ENCODE measurements around the gene TRPV4. TPM values are rescaled to one million over a fixed set of nuclear protein-coding genes. Genes with fewer than 3 reads are reported as not detected.

TRPV4 gene
- total and polyA plus RNA-seq, 10 of the 15 experiments (the other 5 are each of a cell fraction or from before 2014, with no cell fraction given) = not detected

DNA sequence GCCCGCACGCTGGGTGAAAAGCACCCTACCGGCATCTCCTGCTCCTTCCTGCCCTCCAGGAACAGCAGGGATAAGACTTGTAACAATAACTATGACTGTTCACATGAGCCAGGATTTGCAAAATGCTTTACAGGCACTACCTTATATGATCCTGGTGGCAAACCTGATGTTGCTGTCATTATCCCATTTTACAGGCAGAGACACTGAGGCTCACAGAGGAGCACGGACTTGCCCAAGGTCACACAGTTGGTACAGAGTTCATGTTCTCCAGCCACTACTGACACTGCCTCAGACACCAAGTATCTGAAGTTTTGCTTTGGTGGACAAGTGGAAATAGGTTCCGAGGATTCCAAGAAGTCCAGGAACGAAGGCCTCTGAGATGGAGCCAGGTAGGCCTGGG lies 24.5 kb upstream of the TRPV4 start:
- SMC1A ChIA-PET (ENCODE audit: uncharacterized antibody, unreplicated experiment) = interaction anchor here (2.2 kb wide), 1 partner anchor 12 kb away, joined by 7 read pairs; no protein-coding TSS in a partner anchor
- no peak overlapping the region for H2AFZ ChIP-seq (ENCODE audit: control insufficient read depth, low read depth, low read length)
- no peaks in the 10 kb centered on the region for H3K9me3 ChIP-seq (replicated peaks; ENCODE audit: control insufficient read depth, insufficient read depth, low read length)
- in situ Hi-C loops (cut with MboI) (no loop called here), intact Hi-C loops (cut with micrococcal nuclease; ENCODE audit: unreplicated experiment) (no loop called here)
- no peak overlapping the region for H3K4me2 ChIP-seq (ENCODE audit: control insufficient read depth, insufficient read depth)
- H3K27me3 ChIP-seq (replicated peaks in 1 of 2; ENCODE audit: control insufficient read depth in 2 of 2, insufficient read depth in 2 of 2, low read length in 1 of 2) = no peaks in the 10 kb centered on the region
- DNase-seq (ENCODE audit: low read depth, low spot score) (no peak), ATAC-seq (no peak), FAIRE-seq (no peak)
- 96% methylated on average over 6 of the region's 6 CpGs for WGBS (ENCODE audit: insufficient coverage, insufficient replicate concordance, low lambda C conversion rate, missing lambda C conversion rate)
- TF ChIP-seq IKZF2 (IDR thresholded peaks at IDR 0.05) = no peak
- no peak for TF ChIP-seq ZNF207 (IDR thresholded peaks at IDR 0.05; ENCODE audit: borderline replicate concordance)
- TF ChIP-seq IRF4 (IDR thresholded peaks at IDR 0.05; ENCODE audit: low read depth, low read length) = no peak
- no peak for TF ChIP-seq MYC (IDR thresholded peaks at IDR 0.05; ENCODE audit: insufficient read depth, insufficient read length, insufficient replicate concordance, low read length, severe bottlenecking)
- TF ChIP-seq, protein P1, sequence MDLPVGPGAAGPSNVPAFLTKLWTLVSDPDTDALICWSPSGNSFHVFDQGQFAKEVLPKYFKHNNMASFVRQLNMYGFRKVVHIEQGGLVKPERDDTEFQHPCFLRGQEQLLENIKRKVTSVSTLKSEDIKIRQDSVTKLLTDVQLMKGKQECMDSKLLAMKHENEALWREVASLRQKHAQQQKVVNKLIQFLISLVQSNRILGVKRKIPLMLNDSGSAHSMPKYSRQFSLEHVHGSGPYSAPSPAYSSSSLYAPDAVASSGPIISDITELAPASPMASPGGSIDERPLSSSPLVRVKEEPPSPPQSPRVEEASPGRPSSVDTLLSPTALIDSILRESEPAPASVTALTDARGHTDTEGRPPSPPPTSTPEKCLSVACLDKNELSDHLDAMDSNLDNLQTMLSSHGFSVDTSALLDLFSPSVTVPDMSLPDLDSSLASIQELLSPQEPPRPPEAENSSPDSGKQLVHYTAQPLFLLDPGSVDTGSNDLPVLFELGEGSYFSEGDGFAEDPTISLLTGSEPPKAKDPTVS (IDR thresholded peaks at IDR 0.05; ENCODE audit: low read depth, low read length) = no peak
- TF ChIP-seq, protein P2, sequence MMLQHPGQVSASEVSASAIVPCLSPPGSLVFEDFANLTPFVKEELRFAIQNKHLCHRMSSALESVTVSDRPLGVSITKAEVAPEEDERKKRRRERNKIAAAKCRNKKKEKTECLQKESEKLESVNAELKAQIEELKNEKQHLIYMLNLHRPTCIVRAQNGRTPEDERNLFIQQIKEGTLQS (IDR thresholded peaks at IDR 0.05; ENCODE audit: borderline replicate concordance, extremely low read depth, low read depth, low read length) = no peak
- TF ChIP-seq ZNF24 (IDR thresholded peaks at IDR 0.05) = no peak
- no peak for TF ChIP-seq CREB1 (IDR thresholded peaks at IDR 0.05; ENCODE audit: low read depth)
- no peak for TF ChIP-seq SREBF1 (IDR thresholded peaks at IDR 0.05; ENCODE audit: low read length)
- no peak for TF ChIP-seq FOXM1 (IDR thresholded peaks at IDR 0.05; ENCODE audit: low read depth, low read length)
- POLR2A ChIA-PET = interaction anchor here (0.6 kb wide), 1 partner anchor 998 kb away, joined by 3 read pairs; no protein-coding TSS in a partner anchor
- H3K27ac ChIP-seq (ENCODE audit: control insufficient read depth, insufficient read depth) = no peak overlapping the region
- H4K20me1 ChIP-seq (ENCODE audit: control insufficient read depth, insufficient read depth) = no peaks in the 10 kb centered on the region
- no peak overlapping the region for H3K9ac ChIP-seq (ENCODE audit: control insufficient read depth, insufficient read depth, low read length)
- RAD21 ChIA-PET (ENCODE audit: unreplicated experiment) = interaction anchor here (1.1 kb wide), 1 partner anchor 8 kb away, joined by 3 read pairs; no protein-coding TSS in a partner anchor
- no TSS peak for BruUV-seq (replicated peaks)
- CTCF ChIA-PET = interaction anchor here (2.8 to 3.7 kb wide), 2 partner anchors 10 to 12 kb away, joined by 11 read pairs; no protein-coding TSS in a partner anchor
- no peaks in the 10 kb centered on the region for H3K79me2 ChIP-seq (ENCODE audit: control insufficient read depth, insufficient read depth, low read length)
- no peak overlapping the region for H3K4me3 ChIP-seq
- H3K4me1 ChIP-seq (ENCODE audit: control insufficient read depth, insufficient read depth, low read length) = no peaks in the 10 kb centered on the region
- peaks cover 1 to 6% of the 10 kb centered on the region in 2 experiments; a peak in 3 of 4 replicates for H3K36me3 ChIP-seq (ENCODE audit: control insufficient read depth in 2 of 2, insufficient read depth in 2 of 2, low read length in 1 of 2)

All from GM12878 (cell line).